GM04504 (cell line): ENCODE data around the gene LRRC39.
A peak's percentile ranks its signal among the peaks of the same experiment; 100 is the strongest.

ENCODE experiments used
- DNase-seq: peaks from one replicate; pipeline ENCODE4 v3.0.0-alpha.2; 2012; ENCODE audit warnings: low read depth

Gene LRRC39

DNA sequence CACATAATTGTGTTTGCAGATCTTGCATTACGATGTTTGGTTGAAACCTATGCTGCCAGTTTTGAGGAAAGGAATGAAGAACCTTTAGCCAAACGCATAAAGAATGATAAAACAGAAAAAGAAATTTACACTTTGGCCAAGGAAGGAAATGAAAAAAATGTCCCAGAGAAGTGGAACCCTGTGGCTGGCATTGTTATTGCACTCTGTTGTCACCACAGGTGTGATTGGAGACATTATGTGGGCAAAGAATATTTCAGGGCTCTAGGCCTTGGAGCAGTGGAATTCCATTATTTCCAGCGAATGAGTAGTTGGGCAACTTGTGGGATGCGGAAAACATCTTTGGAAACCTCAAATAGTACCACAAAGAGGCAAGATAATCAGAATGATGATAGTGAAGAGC is 30.2 kb downstream of the LRRC39 start:
- no peak for DNase-seq

DNA sequence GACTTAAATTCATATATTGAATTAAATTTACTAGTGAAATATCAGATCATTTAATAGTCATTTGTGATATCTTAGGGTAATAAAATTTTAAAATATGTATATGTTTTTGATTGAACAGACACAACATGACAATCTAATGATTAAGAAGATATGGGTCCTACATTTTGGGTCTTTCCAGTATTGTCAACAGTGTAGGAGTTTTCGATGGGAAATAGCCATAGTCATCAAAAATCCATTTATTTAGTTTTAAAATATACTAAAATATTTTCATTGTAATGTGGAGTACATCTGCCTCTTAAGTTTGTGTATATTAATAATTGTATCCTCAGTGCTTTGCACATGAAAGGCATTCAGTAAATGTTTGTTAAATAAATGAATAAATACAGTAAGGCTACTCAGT is 31.1 kb downstream of the LRRC39 start:
- no peak for DNase-seq

DNA sequence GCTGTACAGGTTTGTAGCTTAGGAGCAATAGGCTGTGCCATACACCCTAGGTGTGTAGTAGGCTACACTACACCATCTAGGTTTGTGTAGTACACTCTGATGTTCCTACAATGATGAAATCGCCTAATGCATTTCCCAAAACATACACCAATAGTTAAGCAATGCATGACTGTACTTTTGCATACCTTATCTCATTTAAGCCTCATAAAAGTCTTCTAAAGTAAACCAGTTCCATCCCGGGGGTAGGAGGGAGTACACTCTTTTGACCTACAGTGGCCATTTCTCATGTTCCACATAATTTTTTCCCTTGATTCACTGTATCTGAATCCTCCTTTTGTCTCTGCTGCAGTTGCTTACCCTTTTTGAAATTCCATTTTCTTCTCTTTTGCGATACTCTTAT is 32.9 kb downstream of the LRRC39 start:
- no peak for DNase-seq

DNA sequence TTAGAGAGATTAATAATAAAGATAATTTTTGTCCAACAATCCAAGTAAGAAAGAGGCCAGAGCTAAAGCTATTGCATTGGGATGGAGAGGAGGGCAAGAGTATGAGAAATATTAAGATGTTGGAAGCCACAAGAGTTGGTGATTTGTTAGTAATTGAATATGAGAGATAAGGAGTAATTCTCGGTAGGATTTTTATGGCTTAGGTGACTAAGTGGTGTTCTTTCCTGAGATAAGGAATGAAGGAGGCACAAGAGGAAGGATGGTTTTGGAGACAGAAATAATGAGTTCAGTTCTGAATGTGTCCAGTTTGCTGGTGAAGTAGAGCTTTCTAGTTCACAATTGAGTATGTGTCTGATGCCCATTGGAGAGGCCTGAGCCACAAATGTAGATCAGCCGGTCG is 35.7 kb downstream of the LRRC39 start:
- DNase-seq: no peak

DNA sequence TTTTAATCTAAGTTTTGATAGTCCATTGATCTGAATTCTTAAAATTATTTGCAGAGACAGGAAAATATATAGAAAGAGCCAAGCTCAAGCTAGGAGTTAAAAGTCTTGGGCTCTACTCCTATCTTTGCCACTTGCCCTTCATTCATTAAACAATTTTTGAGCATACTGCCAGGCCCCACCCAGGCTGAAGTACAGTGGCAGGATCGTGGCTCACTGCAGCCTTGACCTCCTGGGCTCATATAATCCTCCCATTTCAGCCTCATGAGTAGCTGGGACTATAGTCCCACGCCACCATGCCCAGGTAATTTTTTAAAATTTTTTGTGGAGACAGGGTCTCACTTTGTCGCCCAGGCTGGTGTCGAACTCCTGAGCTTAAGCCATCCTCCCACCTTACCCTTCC is 36.9 kb downstream of the LRRC39 start:
- no peak for DNase-seq

DNA sequence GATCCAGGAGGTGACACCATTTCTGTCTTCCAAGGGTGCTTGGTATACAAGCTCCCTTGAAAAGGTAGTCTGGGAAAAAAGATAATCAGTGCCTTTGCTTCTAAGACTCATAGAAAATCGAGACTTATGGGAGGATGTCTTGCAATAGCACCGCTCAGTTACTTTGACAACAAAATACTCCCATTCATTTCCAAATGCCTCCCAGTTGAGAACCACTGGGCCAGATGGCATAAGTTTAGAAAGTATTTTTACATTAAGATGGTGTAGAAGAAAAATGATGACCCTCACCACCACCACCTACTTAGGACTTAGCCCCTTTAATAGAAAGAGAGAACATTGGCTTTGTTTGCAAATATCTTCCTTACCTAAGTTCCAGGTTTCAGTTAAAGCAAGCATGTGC is 40.5 kb downstream of the LRRC39 start:
- no peak for DNase-seq

DNA sequence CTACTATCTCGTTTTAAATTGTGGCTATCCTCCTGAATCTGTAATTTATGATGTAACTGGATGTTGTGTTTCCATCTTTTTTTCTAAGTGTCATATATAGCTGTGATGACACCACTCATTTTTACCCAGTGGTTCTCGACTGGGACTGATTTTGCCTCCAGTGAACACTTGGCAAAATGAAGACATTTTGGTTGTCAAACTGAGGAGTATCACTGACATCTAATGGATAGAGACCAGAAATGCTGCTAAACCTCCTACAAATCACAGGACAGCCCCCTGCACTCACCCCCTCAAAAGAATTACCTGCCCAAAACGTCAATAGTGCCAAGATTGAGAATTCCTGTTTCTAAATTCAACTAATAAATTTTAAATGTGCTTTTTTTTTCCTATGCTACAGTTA is 43.2 kb downstream of the LRRC39 start:
- DNase-seq: no peak

DNA sequence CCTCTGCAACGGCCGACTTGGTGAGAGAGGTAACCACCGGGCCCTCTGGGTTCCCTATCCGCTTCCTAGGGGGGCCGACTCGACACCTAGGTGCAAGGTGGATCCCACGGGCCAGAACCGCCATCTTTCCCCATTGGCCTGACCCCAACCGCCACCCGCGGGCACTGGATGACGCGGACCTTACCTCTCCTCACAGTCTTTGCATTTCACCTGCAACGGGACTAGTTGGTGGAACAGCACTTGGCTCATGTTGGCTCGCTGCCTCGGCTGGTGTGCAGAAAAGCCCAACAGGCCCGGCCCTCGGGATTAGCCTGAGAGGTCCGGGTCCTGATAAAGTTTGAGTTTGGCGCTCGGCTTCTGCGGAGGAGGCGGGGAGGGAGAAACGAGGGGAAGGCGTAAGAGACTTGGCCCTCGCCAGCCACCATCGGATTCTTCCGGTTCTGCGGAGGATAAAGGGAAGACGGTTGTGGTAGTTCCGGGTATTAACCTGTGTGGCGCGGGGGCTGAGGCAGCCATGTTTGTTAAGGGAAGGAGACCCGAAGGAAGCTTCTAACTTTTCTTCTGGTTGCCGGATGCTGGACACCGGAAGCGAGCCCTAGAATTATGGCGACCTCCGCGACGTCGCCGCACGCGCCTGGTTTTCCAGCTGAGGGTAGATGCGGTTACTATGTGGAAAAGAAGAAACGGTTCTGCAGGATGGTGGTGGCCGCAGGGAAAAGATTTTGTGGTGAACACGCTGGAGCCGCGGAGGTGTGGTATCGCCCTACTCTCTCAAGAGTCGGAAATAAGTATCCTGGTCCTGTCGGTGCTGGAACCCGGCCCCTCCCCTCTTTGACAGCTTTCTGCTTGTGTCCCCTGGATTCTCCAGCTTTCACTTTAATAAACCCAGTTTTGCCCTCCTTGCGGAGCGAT is 45.2 kb downstream of the LRRC39 start, which contains the start of the genes SASS6 and TRMT13:
Gene SASS6, minus strand, starts transcription at position 365 of the 912 bp plus-strand sequence. Its CDS starts 116 bp downstream, at position 249.
Gene TRMT13, plus strand, starts transcription at position 598 of the 912 bp plus-strand sequence. Its CDS starts 6 bp downstream, at position 604.
- peak; percentile 96 for DNase-seq

DNA sequence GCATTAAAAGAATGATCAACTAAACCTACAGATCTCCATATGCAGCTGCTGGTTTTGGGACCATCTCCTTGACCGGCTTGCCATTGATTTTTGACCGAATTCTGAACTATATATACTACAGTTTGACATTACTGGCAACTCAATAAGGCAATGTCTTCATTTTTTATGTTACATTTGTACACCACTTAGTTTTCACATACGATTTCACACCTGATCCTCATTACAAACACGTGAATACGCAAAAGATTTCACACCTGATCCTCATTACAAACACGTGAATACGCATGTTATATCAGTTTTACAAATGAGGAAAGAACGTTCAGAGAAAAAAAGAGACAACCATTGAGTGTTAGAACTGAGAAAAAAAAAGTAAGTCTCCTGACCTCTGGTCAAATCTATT is 46.4 kb downstream of the LRRC39 start:
- DNase-seq: no peak

DNA sequence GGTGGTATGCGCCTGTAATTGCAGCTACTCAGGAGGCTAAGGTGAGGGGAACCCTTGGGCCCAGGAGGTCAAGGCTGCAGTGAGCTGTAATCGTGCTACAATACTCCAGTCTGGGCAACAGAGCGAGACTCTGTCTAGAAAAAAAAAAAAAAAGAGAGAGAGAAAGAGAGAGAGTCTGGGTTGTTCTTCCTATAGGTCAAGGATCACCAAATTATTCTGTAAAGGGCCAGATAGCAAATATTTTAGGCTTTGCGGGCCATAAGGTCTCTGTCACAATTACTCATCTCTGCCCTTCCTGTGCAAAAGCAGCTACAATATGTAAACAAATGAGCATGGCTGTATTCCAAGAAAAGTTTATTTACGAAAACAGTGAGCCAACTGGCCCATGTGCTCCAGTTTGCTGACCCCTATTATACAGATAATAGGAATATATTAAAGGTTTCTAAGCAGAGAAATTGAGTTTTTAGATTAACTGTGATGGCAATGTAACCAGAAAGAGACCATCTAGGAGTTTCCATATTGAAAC is 47.4 kb downstream of the LRRC39 start:
- no peak for DNase-seq

DNA sequence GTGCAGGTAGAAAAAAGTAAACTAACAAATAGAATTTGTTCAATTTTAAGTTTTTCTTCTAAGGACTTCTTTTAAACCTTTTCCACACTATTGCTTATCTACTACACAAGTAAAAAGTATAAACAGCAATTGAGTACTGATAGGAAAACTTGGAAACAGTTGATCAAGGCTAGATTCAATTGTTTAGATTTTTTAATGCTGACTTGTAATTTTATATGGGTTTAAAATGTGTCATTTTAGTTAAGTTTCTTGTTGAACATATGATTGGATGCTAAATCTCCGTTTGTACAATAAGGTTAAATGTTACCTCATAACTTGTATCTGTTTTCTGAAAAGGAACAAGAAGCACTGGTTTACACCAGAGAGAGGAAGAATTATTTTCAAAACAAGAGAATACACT is 50.8 kb downstream of the LRRC39 start:
- DNase-seq: no peak

DNA sequence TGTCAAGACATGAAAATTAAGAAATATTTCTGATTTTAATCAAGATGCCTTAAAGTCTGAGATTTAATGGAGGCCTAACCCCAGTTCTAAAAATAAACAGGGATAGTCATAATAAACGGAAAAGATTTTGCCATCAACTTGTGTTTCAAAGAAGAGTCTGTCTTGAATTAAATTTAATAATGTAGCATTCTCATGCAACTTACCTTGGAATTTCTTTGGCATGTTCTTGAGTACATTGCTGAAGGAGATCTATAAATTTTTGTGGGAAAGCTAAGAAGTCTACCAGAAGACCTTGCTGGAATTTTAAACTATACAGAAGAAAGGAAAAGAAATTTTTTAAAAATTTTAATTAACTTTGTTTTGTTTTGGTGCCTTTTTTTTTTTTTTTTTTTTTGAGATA is 55.9 kb downstream of the LRRC39 start:
- DNase-seq: peak; percentile 31

DNA sequence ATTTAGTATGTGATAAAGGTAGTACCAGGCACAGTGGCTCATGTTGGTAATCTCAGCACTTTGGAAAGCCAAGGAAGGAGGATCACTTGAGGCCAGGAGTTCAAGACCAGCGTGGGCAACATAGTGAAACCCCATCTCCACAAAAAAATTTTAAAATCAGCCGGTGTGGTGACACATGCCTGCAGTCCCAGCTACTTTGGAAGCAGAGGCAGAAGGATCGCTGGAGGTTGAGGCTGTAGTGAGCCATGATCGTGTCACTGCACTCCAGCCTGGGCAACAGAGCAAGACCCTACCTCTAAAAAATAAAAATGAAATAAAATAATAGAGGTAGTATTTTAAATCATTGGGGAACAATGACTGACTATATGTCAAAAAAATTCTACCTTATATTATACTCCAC is 62.5 kb downstream of the LRRC39 start:
- no peak for DNase-seq

DNA sequence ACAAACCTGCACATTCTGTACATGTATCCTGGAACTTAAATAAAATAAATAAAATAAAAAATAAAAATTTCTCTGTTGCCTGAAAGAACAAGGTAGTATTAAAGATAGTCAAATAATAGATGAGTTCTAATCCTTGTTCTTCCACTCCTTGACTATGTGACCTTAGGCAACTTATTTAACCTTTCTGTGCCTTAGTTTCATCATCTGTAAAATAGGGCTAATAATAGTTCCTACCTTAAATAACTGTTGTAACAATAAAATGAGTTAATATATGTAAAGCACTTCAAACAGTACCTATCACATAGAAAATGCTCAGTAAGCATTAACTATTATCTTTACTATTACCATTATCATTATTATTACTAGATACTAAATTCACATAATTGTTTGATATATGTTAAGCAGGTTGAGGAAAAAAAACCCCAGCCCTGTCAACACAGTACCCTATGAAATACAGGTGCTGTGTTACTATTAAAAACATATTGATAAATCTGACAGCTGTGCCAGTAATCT is 68.4 kb downstream of the LRRC39 start:
- no peak for DNase-seq

DNA sequence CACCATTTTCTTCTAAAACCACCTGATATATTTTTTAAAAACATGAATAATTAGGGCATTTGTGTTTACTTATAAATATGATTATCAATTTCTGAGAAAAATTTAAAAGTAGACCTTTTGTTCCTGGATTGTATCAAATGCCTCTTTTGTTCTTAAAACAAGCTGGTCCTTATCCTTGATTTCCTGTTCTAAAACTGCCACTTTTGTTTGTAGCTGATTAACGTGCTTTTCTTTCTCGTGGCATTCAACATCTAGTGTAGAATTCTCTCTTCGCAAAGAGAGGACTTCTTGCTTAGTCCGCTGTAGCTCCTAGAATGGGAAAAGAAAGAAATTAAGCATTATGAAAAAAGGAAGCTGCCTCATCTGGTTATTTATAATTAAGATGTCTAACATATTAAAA is 70.4 kb downstream of the LRRC39 start:
- DNase-seq: no peak

DNA sequence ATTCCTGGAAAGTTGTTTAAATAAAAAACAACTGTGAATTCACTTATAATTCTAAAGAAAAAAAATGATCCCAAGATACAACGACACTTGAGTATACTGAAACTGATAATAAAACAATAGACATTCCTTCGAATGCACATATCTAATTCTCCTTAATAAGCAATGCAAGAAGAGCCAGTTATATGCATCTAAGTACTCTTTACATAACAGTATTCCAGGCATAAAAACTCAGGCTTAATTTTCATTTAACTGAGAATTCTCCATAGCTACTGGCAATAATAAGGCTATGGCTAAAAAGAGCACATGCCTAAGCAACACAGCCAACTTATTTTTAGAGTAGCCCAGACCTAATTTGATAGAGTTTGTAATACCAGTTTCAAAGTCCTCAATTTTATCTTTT is 76.5 kb downstream of the LRRC39 start:
- DNase-seq: no peak

DNA sequence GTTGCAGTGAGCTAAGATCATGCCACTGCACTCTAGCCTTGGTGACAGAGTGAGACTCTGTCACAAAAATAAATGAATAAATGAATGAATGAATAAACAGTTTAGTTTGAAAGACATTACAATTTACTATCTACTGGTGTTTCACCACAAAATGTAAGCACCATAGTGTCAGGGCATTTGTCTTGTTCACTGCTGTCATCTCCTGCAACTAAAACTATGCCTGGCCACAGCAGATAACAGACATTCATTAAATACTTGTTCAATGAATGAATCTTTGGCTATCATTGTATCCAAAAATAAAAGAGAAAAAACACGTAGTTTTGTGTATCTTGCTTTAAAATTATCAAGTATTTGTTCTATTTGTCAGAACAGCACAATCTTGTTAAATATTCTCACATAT is 77.9 kb downstream of the LRRC39 start:
- no peak for DNase-seq
